Heart left ventricle (tissue), 16 donors: Measurements from ENCODE around the gene DHCR7. TPM values are rescaled to one million over a fixed set of nuclear protein-coding genes. Genes with fewer than 3 reads are reported as not detected.

Source experiments
- ATAC-seq, 4 donors: fragments of 200-7000 bp; cut with Tn5 transposase; one replicate each; pipeline ENCODE4 v1.9.1; 2020 to 2022; ENCODE audit warnings: moderate library complexity in 4 of 4, mild to moderate bottlenecking in 3 of 4, moderate number of reproducible peaks in 1 of 4
- DNase-seq, 5 donors: peaks; one replicate each; pipeline ENCODE4 v3.0.0-alpha.2; 2020
- H3K27ac ChIP-seq, 12 donors: fragments of 200-600 bp; sonication (generic) in 4 of 12; one replicate each; pipeline versions ENCODE4 v1.5.0 to v1.8.0; 2016 to 2022; ENCODE audit warnings: mild to moderate bottlenecking in 2 of 12
- H3K27me3 ChIP-seq, 9 donors: fragments of 200-600 bp; sonication (generic) in 2 of 9; one replicate each; pipeline versions ENCODE4 v1.5.1 to v1.8.0; 2016 to 2022; ENCODE audit warnings: mild to moderate bottlenecking in 3 of 9
- H3K36me3 ChIP-seq, 9 donors: fragments of 200-600 bp; sonication (generic) in 2 of 9; one replicate each; pipeline versions ENCODE4 v1.5.0 to v1.8.0; 2018 to 2022; ENCODE audit warnings: mild to moderate bottlenecking in 2 of 9
- H3K4me1 ChIP-seq, 12 donors: fragments of 200-600 bp; sonication (generic) in 4 of 12; one replicate each; pipeline versions ENCODE4 v1.5.0 to v1.8.0; 2016 to 2022; ENCODE audit warnings: mild to moderate bottlenecking in 3 of 12
- H3K4me3 ChIP-seq, 12 donors: fragments of 200-600 bp; sonication (generic) in 4 of 12; one replicate each; pipeline versions ENCODE4 v1.5.0 to v1.8.0; 2017 to 2022; ENCODE audit warnings: mild to moderate bottlenecking in 9 of 12, moderate library complexity in 4 of 12
- H3K9me3 ChIP-seq, 12 donors: fragments of 200-600 bp; sonication (generic) in 4 of 12; one replicate each; pipeline versions ENCODE4 v1.5.0 to v1.8.0; 2016 to 2022; ENCODE audit warnings: mild to moderate bottlenecking in 1 of 12
- CTCF ChIP-seq, 12 donors: fragments of 200-600 bp; sonication (generic) in 4 of 12; IDR thresholded peaks; one replicate each; pipeline versions ENCODE4 v1.5.0 to v1.8.0; 2018 to 2022; ENCODE audit warnings: antibody characterized with exemption in 12 of 12, mild to moderate bottlenecking in 5 of 12
- POLR2A ChIP-seq, 2 donors: fragments of 450-650 bp; IDR thresholded peaks; one replicate each; pipeline ENCODE4 v1.6.1; 2017; ENCODE audit warnings: antibody characterized with exemption in 2 of 2, mild to moderate bottlenecking in 2 of 2, moderate library complexity in 2 of 2
- WGBS, 4 donors: extraction: QIAGEN DNeasy Blood & Tissue Kit in 2 of 4; methylation state at CpG; one replicate each; pipeline versions ENCODE4 v1.1.5 to v1.1.7; 2013 to 2018; 5-methylcytosine and 5-hydroxymethylcytosine counted together
- intact Hi-C, 10 donors: fragments of 100-400 bp; cut with DNase I; formaldehyde crosslinking; loops; one replicate each; pipeline versions ENCODE4 v1.11.1 to v1.14.2; 2022
- polyA plus RNA-seq, 2 donors: library from polyadenylated mRNA; stranded (reverse); fragments of 200-250 nt; gene quantifications; one replicate each; pipeline ENCODE4 v1.2.3, GENCODE V29; 2013
- total RNA-seq, 9 donors: library from RNA; depleted of rRNA in 2 of 9; stranded (reverse); fragments of >200 nt in 2 of 9; fragmentation: NEBNext Ultra II Directional in 3 of 9; extraction: Animal tissue kit (Norgen Biotek cat#: 25700) in 3 of 9; gene quantifications; one replicate each; pipeline versions ENCODE4 v1.1.0 to v1.2.4, GENCODE V29; 2016 to 2023
- donor health status: ischemic (EF 13 %, LVEDD 7.1; RV severe dilation, severe dysfunction).
- donor health status: healthy with polysubstance abuse.
- donor health status: DM: no; HTN: yes; CAD: no.
- donor health status: DM: no; HTN: no; CAD: no.
- donor health status: ischemic (EF 25% LVEDD 6.9; RV normal size, moderate dysfunction).
- donor health status: ischemic (EF 25% LVEDD 5.7; RV mildly dilated, moderate dysfunction).
- donor health status: healthy.
- donor health status: DM: yes; HTN: yes; CAD: no.
- donor health status: ischemic (EF 35%, LVEDD 5.7; RV mildly dilated, moderate dysfunction).
- donor health status: nonischemic (EF 11% LVEDD 7.7; RV severe dilation, severe dysfunction).
- donor health status: DM: yes; HTN: yes; CAD: no.
- donor health status: PGD.
- donor health status: ischemic (EF 29% LVEDD 5.4; RV normal size, mild dysfunction).
- donor health status: nonischemic (EF 23%, LVEDD 6.1; RV moderate dilation, normal function).

Gene DHCR7
- total and polyA plus RNA-seq, 11 donors: 12.6 to 44.5 (median 25.8) TPM

DNA sequence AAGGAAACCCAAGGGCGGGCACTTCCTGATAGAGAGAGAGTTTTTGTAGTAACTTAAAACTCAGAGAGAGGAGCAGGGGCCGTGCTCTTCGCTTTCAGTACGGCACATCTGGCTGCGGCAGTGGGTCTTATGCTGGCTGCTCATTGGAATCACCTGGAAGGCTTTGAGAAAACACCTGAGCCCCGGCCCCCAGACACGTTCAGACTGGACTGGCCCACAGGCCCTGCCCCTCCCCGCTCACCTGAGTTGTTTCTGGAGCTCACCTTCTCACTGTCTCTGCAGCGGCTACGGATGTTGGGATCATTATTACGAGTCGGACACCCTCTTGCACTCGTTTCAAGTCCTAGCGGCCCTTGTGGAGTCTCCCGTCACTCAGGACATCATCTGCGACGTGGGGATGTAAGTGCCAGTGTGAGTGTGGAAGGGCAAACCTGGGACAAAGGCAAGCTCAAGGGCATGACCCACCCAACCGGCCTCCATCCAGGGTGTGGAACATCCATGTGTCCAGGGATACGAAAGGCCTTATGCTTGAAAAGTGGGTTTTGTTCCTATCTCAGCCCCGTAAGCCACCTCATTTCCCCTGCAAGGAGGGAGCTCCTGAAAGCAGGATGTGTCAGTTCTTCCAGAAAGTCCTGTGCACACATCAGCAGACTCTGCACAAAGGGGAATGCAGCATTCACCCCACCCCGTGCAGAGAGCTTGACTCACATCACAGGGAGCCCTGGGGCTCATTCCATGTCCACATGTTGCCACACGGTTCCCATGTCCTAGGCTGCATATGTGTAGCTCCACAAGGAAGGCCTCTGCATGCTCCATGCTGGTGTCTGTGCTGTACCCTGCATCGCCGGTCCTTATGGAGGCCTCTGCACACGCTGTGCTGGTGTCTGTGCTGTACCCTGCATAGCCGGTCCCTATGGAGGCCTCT, 10.2 kb upstream of the DHCR7 start:
- no peak overlapping the region for H3K27ac ChIP-seq
- H3K36me3 ChIP-seq: peaks cover 0 to 86% (median 74%) of the 10 kb centered on the region in 9 donors
- no peaks in the 10 kb centered on the region for H3K9me3 ChIP-seq
- intact Hi-C loops: no loop called here
- TF ChIP-seq CTCF (IDR thresholded peaks at IDR 0.05): no peak
- TF ChIP-seq POLR2A (IDR thresholded peaks at IDR 0.05): no peak
- DNase-seq: no peak
- WGBS, 4 donors: 95 to 96% (median 95%) methylated on average over 26 of the region's 26 CpGs
- no peak overlapping the region for H3K4me3 ChIP-seq
- peak in 1 of 4 donors; percentile 7 for ATAC-seq
- no peaks in the 10 kb centered on the region for H3K27me3 ChIP-seq
- H3K4me1 ChIP-seq: peaks cover 0 to 14% (median 10%) of the 10 kb centered on the region in 12 donors

GRCh38 chr11:71456831-71457230, 8.6 kb upstream of the DHCR7 start:
- no peaks in the 10 kb centered on the region for H3K27me3 ChIP-seq
- WGBS, 4 donors: 95 to 97% (median 96%) methylated on average over 7 to 10 of the region's 10 CpGs
- TF ChIP-seq CTCF (IDR thresholded peaks at IDR 0.05): no peak
- no peak for TF ChIP-seq POLR2A (IDR thresholded peaks at IDR 0.05)
- DNase-seq (peak in 1 of 5 donors; percentile 16), ATAC-seq (no peak)
- no peak overlapping the region for H3K27ac ChIP-seq
- intact Hi-C loops: no loop called here
- peaks cover 4 to 24% (median 15%) of the 10 kb centered on the region in 12 donors for H3K4me1 ChIP-seq
- H3K36me3 ChIP-seq: peaks cover 0 to 71% (median 68%) of the 10 kb centered on the region in 9 donors
- H3K4me3 ChIP-seq: no peak overlapping the region
- no peaks in the 10 kb centered on the region for H3K9me3 ChIP-seq

- Histone ChIP-seq H3K27me3 (no peaks in the 10 kb centered on the region), H3K9me3 (no peaks in the 10 kb centered on the region), H3K4me3 (no peak overlapping the region), H3K36me3 (peaks cover 0 to 65% (median 63%) of the 10 kb centered on the region in 9 donors), H3K27ac (no peak overlapping the region), H3K4me1 (peaks cover 4 to 26% (median 16%) of the 10 kb centered on the region in 12 donors)
- no peak for ATAC-seq
- intact Hi-C loops: no loop called here
- WGBS, 4 donors: 89 to 93% (median 91%) methylated on average over 7 to 8 of the region's 8 CpGs
- TF ChIP-seq POLR2A (IDR thresholded peaks at IDR 0.05): no peak
- no peak for TF ChIP-seq CTCF (IDR thresholded peaks at IDR 0.05)
- peak in 1 of 5 donors; percentile 13 for DNase-seq
These were observed 8.1 kb upstream of the DHCR7 start for GRCh38 chr11:71456294-71456693.

GRCh38 chr11:71454470-71455113, 6.4 kb upstream of the DHCR7 start:
- peaks cover 0 to 49% (median 46%) of the 10 kb centered on the region in 9 donors for H3K36me3 ChIP-seq
- H3K9me3 ChIP-seq: no peaks in the 10 kb centered on the region
- intact Hi-C loops: no loop called here
- H3K27me3 ChIP-seq: no peaks in the 10 kb centered on the region
- H3K4me1 ChIP-seq: peaks cover 4 to 31% (median 17%) of the 10 kb centered on the region in 12 donors
- H3K27ac ChIP-seq: no peak overlapping the region
- ATAC-seq: no peak
- WGBS, 4 donors: 75 to 81% (median 78%) methylated on average over 7 of the region's 7 CpGs
- peak overlapping the region in 4 of 12 donors; percentile 88 to 99 (median 94) for H3K4me3 ChIP-seq
- TF ChIP-seq CTCF (IDR thresholded peaks at IDR 0.05): no peak
- no peak for DNase-seq
